HG02884 (cell line): ENCODE measurements around the gene DCPS.
"Not testable (repeated sequence)": the region's sequence is repeated elsewhere in the genome, so short reads cannot be mapped to it uniquely, and the experiment has no call there.

Source experiments
- ATAC-seq: cut with Tn5 transposase; IDR thresholded peaks from one replicate; pipeline ENCODE4 v1.9.1; 2021; ENCODE audit warnings: mild to moderate bottlenecking, moderate library complexity; ENCODE audit not compliant: unreplicated experiment

Gene DCPS, protein sequence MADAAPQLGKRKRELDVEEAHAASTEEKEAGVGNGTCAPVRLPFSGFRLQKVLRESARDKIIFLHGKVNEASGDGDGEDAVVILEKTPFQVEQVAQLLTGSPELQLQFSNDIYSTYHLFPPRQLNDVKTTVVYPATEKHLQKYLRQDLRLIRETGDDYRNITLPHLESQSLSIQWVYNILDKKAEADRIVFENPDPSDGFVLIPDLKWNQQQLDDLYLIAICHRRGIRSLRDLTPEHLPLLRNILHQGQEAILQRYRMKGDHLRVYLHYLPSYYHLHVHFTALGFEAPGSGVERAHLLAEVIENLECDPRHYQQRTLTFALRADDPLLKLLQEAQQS

DNA sequence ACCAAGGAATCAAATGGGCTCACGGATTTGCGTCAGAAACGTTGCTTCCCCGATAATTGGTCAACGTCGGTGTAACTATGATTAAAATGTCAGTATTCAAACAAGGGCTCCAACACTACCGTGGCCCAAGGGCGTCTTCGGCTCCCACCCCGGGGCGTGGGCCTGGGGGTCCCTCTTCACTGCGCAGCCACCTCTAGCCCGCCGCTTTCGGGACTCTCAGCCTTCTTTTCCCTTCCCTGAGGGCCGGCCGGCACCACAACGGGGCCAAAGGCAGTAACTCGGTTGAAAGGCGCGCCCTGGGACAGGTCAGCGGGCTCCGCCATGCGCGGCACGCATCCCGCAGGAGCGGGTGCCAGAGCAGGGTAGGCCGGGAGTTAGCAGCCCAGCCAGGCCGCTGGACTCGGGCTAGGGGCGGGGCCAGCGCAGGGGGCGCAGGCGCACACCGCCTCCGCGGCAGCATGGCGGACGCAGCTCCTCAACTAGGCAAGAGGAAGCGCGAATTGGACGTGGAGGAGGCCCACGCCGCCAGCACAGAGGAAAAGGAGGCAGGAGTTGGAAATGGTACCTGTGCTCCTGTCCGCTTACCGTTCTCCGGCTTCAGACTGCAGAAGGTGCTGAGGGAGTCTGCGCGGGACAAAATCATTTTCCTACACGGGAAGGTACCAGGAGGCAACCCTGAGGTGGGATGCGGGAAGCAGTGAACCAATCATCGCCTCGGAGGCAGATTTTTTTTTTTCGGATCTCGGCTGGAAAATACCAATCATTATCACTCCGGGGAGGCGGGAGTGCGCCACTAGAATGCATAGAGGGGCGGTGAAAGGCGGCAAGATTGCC, at the start of gene DCPS:
Gene DCPS, plus strand, starts transcription at position 438 of the 834 bp plus-strand sequence. Its CDS starts 21 bp downstream, at position 459.
- peak; percentile 81 for ATAC-seq

DNA sequence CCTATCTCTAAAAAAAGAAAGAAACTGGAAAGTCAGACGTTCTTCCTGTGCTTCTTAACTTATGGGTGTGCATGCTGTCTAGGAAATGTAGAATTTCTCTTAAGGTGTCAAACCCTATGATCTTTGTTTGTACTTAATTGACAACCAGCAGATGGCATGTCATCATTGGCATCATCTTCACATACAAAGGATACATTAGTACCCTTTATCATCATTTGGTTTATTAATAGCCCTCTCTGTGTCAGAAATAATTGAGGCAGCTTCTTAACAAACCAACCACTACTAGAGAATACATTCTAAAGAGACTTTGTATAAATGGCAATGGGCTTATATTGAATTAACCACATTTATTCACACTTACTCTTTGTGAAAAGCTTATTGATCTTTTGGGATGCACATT, 49.0 kb upstream of the DCPS start:
- ATAC-seq, result no peak

DNA sequence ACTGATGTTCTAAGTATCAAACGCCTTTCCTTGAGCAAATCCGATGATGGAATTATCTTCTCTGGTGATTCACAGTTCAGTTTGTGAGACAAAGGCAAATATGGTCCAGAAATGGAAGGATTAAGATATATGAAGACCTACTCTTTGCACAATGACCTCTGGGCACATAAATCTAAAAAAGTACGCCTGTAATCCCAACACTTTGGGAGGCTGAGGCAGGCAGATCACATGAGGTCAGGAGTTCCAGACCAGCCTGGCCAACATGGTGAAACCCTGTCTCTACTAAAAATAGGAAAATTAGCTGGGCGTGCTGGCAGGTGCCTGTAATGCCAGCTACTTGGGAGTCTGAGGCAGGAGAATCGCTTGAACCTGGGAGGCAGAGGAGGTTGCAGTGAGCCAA, 48.4 kb upstream of the DCPS start:
- not testable (repeated sequence) for ATAC-seq

- no peak for ATAC-seq
Observed at GRCh38 chr11:126256216-126256615, 47.6 kb upstream of the DCPS start.

GRCh38 chr11:126257144-126257543, 46.7 kb upstream of the DCPS start:
- no peak for ATAC-seq

GRCh38 chr11:126257764-126258163, 46.1 kb upstream of the DCPS start:
- no peak for ATAC-seq

DNA sequence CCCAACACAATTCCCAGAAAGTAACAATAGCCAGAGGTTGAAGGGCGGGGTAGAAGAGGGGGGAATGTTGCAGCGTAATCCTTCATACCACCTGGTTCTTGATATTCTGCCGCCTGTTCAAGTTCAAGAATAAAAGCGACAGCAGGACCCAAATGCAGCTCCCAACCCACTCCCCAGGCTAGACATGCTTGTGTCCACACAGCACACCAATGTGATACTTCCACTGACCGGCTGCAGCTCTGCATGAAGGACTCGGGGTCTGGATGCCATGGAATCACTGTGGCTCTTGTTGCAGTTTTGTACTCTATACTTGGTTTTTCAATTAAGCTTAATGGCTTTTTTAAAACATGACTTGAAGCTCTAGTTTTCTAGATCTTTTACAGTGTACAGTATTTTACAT, 41.6 kb upstream of the DCPS start:
- no peak for ATAC-seq

- ATAC-seq, result no peak
Observed at GRCh38 chr11:126263489-126263888, 40.4 kb upstream of the DCPS start.

- no peak for ATAC-seq
Observed at GRCh38 chr11:126265811-126266210, 38.0 kb upstream of the DCPS start.

GRCh38 chr11:126267650-126268049, 36.2 kb upstream of the DCPS start:
- no peak for ATAC-seq

GRCh38 chr11:126268361-126268707, 35.5 kb upstream of the DCPS start:
- ATAC-seq, result peak; percentile 1

DNA sequence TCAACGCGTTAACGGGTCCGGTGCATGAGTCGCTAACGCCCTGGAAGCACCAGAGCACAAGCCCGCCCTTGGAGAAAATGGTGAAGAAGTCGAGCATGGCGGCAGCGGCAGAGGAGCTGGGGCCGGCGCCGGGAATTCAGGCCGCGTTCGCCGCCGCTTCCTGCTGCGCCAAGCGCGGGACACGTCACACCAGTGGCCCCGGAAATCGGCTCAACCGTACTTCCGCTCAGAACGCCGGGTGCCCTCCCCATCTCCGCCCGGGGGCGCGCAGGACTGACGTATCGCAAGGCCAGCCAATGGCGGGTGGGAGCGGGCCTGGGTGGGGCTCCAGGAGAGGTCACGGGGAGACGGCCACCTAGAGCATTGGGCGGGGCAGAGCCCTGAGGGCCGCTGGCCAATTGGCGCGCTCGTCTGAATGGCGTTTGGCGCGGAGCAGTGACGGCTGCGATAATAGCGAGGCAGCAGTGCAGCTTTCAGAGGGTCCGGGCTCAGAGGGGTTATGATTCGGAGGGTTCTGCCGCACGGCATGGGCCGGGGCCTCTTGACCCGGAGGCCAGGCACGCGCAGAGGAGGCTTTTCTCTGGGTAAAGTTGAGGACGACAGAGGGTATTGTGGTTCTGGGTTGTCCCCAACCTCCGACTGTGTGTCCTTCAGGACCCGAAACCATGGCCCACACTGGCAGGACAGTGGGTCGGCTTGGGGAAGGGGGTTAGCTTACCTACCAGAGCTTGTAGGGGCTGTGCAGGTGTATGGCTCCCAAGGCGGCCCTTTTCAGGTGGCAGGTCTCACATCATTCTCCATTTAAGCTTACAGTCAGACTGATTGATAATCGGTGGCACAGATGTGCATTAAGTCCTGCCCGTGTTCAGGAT, 34.9 kb upstream of the DCPS start, which contains the start of the genes FOXRED1 and SRPRA:
Gene FOXRED1, plus strand, starts transcription at position 447 of the 872 bp plus-strand sequence. Its CDS starts 53 bp downstream, at position 500.
Gene SRPRA, minus strand, starts transcription at position 188 of the 872 bp plus-strand sequence. Its CDS starts 91 bp downstream, at position 97.
- ATAC-seq, result peak; percentile 98

DNA sequence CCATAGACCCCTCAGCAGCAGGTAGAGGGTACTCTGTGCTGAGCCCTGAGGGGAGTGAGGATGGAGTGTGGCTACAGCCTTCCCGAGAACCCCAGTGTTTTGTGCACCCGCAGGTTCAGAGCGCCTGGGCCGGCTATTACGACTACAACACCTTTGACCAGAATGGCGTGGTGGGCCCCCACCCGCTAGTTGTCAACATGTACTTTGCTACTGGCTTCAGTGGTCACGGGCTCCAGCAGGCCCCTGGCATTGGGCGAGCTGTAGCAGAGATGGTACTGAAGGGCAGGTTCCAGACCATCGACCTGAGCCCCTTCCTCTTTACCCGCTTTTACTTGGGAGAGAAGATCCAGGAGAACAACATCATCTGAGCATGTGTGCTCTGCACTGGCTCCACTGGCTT, 26.5 kb upstream of the DCPS start:
- no peak for ATAC-seq

DNA sequence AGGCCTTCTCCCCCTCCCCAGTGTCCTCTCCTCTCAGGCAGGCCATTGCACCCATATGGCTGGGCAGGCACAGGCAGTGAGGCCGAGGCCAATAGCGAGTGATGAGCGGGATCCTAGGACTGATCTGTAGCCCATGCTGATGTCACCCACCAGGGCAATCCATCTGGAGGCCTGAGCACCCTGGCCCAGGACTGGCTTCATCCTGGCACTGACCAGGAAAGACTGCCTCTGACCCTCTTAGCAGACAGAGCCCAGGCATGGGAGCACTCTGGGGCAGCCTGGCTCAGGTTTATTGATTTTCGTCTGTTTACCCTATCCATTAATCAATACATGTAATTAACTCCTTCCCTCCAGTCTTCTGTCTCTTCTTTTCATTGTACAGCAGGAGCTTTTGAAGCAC, 26.1 kb upstream of the DCPS start:
- no peak for ATAC-seq

GRCh38 chr11:126279191-126279590, 24.7 kb upstream of the DCPS start:
- no peak for ATAC-seq

DNA sequence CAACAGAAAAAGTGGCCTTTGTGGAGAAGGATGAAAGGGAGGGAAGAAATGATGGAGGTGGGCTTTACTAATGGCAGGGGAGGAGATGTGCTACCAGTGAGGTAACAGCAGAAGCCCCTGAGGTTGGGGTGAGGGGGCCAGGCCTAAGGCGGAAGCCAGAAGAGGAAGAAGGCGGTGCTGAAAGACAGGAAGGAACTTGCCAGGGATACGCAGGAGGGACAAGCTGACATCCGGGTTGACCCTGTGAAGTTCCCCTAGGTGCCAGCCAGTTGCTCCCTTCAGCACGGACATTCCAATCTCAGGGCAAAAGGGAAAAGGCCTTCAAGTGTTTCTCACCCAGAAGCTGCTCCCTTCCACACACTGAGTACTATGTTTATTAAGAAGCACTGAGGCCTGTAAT, 23.3 kb upstream of the DCPS start:
- ATAC-seq, result no peak

- ATAC-seq, result no peak
Observed at GRCh38 chr11:126281245-126281644, 22.6 kb upstream of the DCPS start.

DNA sequence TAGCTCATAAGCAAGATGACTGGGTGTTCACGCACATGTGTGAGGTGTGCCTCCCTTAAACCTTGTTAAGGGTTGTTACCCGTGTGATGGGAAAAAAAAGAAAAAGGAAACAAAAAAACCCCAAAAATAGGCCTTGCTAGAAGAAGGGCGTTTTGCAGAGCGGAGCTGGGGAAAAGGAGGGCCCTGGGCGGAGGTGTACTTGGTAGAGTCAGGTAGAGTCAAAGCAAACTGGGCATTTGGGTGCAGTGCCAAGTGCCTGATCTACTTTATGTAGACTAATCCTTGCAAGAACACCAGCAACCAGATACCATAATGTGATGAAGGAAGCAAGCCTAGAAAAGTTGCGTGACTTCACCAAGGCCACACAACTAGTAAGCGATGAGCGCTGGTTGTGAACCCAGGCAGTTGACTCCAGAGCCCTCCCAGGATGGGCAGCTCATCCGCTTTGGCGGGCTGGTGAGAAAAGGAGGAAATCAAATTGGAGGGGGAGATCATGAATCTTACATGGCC, 22.1 kb upstream of the DCPS start:
- ATAC-seq, result no peak

DNA sequence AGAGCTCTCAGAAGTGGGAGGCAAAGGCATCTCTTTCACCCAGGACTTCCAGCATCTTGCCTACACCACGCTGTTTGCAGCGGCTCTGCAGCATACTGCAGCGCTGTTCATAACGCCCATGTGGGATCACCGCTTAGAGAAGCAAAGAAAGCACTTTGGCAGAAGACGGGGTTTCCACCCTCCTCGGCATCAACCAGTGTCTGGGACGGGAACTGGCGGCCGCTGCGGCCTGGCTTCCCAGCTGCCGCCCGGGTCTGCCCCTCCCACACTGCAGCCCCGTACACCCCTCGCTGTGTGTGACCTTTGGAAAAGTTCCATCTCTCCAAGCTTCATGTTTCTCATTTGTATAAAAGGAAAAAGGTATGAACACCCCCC, 21.5 kb upstream of the DCPS start:
- ATAC-seq, result no peak

DNA sequence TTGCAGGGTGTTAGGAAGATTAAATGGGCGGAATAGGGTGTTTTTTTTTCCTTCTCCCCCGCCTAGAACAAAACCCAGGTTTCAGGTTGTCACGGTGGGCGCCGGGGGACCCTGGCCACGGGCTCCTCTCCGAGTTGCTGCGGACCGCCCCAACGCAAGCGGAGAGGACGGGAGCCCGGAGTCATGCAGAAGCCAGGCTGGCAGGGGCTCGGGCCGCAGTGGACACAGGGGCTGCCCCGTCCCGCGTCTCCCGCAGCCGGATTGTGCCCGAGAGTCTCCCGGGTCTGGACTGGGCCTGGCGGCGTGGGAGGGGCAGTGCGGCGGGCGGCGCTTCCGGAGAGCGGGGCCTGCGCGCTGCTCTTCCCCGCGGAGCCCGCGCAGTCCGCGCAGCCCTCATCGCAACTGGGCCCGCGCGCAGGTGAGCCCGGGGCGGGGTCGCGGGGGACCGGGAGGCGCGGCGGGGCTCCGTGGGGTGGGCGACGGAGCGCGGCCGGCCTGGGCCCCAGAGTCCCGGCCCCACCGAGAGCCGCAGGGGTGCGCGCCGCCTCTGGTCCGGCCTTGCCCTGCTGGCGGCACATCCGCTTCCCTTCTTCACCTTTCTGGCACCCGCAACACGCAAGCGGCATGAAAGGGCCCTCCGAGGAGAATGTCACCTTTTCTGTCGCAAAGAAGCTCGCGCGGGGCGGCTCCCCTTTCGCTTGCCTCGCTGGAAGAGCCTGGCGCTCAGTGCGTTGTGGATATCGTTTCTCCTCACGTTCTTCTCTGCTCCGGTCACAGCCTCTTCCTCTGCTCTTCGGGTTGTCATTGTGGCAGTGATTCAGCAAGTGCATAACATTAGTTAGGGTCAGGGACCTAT, 20.9 kb upstream of the DCPS start, which contains the start of gene TIRAP:
Gene TIRAP, plus strand, starts transcription at position 358 of the 856 bp plus-strand sequence. CDS start 7,802 bp downstream, outside the sequence.
- peak; percentile 59 for ATAC-seq
